Fibroblast of villous mesenchyme (primary cell): ENCODE data around the gene EFS. TPM values are rescaled to one million over a fixed set of nuclear protein-coding genes. Genes with fewer than 3 reads are reported as not detected.
"Not testable (repeated sequence)": the region's sequence is repeated elsewhere in the genome, so short reads cannot be mapped to it uniquely, and the experiment has no call there.

Experiments used
- DNase-seq: peaks from one replicate; pipeline ENCODE4 v3.0.0-alpha.2; 2010; ENCODE audit warnings: low read depth
- H3K4me3 ChIP-seq: 2 replicates; pipeline ENCODE4 v1.5.1; 2011; ENCODE audit warnings: low read depth, mild to moderate bottlenecking, low read length
- total RNA-seq: library from RNA; depleted of rRNA; stranded (reverse); fragments of >200 nt; gene quantifications from 2 replicates; pipeline ENCODE4 v1.2.3, GENCODE V29; 2012
- TF ChIP-seq, protein P1 (sequence below): IDR thresholded peaks from 2 replicates; pipeline ENCODE4 v1.5.1; 2012; ENCODE audit warnings: low read depth, mild to moderate bottlenecking, low read length; ENCODE audit not compliant: insufficient read depth

Gene EFS
- total RNA-seq, 1 donor, result 7.8 TPM

- H3K4me3 ChIP-seq, result no peak overlapping the region
- DNase-seq, result no peak
- TF ChIP-seq, protein P1, sequence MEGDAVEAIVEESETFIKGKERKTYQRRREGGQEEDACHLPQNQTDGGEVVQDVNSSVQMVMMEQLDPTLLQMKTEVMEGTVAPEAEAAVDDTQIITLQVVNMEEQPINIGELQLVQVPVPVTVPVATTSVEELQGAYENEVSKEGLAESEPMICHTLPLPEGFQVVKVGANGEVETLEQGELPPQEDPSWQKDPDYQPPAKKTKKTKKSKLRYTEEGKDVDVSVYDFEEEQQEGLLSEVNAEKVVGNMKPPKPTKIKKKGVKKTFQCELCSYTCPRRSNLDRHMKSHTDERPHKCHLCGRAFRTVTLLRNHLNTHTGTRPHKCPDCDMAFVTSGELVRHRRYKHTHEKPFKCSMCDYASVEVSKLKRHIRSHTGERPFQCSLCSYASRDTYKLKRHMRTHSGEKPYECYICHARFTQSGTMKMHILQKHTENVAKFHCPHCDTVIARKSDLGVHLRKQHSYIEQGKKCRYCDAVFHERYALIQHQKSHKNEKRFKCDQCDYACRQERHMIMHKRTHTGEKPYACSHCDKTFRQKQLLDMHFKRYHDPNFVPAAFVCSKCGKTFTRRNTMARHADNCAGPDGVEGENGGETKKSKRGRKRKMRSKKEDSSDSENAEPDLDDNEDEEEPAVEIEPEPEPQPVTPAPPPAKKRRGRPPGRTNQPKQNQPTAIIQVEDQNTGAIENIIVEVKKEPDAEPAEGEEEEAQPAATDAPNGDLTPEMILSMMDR, result no peak
These were observed 34.2 kb upstream of the EFS start for GRCh38 chr14:23399136-23399535.

DNA sequence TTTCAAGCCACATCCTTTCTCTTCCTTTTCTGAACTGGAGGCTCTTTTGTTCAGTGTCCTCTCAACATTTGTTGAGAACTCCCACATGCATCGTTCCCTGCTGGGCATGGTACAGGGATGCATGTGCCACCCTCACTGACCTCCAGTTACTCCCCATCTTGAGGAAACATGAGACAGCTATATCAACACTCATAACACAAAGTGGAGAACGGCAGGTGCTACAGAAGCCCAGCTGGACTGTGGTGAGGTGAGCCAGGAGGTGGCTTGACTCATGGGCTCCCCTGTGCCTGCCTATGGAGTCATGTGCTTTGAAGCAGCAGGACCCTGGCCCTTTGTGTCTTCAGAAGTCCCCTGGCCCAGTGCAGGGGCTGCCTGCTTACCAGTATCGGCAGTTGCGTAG, 33.4 kb upstream of the EFS start:
- TF ChIP-seq, protein P1, result no peak
- DNase-seq, result no peak
- no peak overlapping the region for H3K4me3 ChIP-seq

- TF ChIP-seq, protein P1, result no peak
- DNase-seq, result no peak
- H3K4me3 ChIP-seq, result no peak overlapping the region
These were observed 31.9 kb upstream of the EFS start for GRCh38 chr14:23396781-23397407.

- DNase-seq, result no peak
- TF ChIP-seq, protein P1, result no peak
- H3K4me3 ChIP-seq, result no peak overlapping the region
These were observed 31.2 kb upstream of the EFS start for GRCh38 chr14:23396126-23396525.

DNA sequence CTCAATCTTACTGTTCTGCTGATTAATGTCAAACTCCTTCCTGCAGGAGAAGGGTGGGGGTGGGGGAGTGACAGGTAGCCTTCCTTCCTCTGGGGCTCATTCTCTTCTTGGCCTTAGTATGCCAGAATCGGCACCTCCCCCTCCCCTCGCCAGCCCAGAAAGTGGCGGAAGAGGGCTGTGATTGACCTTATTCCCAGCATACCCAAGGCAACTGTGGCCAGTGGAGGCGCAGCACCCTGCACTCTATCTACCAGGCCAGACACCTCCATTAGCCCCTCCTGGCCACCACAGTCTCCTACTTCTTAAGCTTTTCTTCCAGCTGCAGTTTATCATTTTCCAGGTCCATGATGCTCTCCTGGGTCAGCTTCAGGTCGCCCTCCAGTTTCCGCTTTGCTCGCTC, 27.6 kb upstream of the EFS start:
- no peak overlapping the region for H3K4me3 ChIP-seq
- TF ChIP-seq, protein P1, result no peak
- DNase-seq, result no peak

GRCh38 chr14:23389871-23390270, 24.9 kb upstream of the EFS start:
- H3K4me3 ChIP-seq, DNase-seq: not testable (repeated sequence)

DNA sequence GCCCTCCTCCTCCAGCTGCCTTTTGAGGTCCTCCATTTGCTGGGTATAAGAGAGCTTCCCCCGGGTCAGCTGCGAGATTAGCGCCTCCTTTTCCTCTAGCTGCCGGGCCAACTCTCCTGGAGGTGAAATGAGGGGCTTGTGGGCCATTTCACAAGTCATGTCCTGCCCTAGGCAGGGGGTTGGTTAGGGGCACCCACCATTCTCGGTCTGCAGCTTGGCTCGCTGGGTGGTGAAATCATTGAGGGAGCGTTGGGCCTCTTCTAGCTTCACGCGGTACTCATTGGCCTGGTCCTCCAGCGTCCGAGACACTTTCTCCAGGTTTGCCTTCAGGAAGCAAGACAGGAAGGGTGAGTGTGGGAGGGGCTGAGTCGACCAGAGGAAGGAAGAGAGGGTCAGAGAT, 24.4 kb upstream of the EFS start:
- no peak overlapping the region for H3K4me3 ChIP-seq
- TF ChIP-seq, protein P1, result no peak
- no peak for DNase-seq

DNA sequence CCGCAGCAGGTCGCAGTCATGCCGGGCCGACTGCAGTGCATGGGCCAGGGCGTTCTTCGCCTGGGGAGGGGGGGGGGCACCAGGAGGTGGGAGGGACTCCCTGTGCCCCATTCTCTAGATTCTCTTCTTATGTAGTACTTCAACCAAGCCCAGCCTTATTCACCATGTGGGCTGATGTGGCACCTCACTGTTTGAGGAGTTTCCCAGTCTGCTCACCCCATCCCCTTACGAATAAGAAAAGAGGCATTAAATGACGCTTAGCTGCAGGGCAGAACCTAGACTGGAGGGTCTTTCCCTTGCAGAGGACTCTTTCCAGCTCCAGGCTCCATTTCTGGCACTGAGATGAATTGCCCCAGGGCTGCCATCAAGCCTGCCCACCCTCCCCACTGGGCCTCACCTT, 24.0 kb upstream of the EFS start:
- no peak for DNase-seq
- TF ChIP-seq, protein P1, result no peak
- no peak overlapping the region for H3K4me3 ChIP-seq
